SK-N-SH treated with all-trans-retinoic acid at 6 μM for 48 hours (cell line): Measurements from ENCODE around the gene RGS9.

Source experiments
- ATAC-seq: fragments of 200-7000 bp; cut with Tn5 transposase; 3 replicates; pipeline ENCODE4 v1.9.1; 2020; ENCODE audit warnings: mild to moderate bottlenecking, moderate library complexity
- ARNTL ChIP-seq: fragments of 450-650 bp; formaldehyde crosslinking; IDR thresholded peaks from 2 replicates; pipeline ENCODE4 v1.5.0; 2020; ENCODE audit warnings: low read depth, mild to moderate bottlenecking, moderate library complexity, borderline replicate concordance
- BACH2 ChIP-seq: fragments of 250-450 bp; sonication (Bioruptor Pico); IDR thresholded peaks from 2 replicates; pipeline ENCODE4 v1.9.0; 2021; ENCODE audit warnings: mild to moderate bottlenecking, borderline replicate concordance
- CREB5 ChIP-seq: fragments of 250-450 bp; sonication (Bioruptor Pico); IDR thresholded peaks from 2 replicates; pipeline ENCODE4 v1.5.1; 2020; ENCODE audit warnings: low read depth, mild to moderate bottlenecking, moderate library complexity
- ESRRG ChIP-seq: fragments of 250-450 bp; sonication (Bioruptor Pico); IDR thresholded peaks from 2 replicates; pipeline ENCODE4 v1.6.1; 2021; ENCODE audit warnings: mild to moderate bottlenecking
- GLIS3 ChIP-seq: fragments of 250-450 bp; sonication (Bioruptor Pico); IDR thresholded peaks from 2 replicates; pipeline ENCODE4 v1.5.0; 2020; ENCODE audit warnings: mild to moderate bottlenecking, moderate library complexity
- ISL1 ChIP-seq: fragments of 250-450 bp; sonication (Bioruptor Pico); IDR thresholded peaks from 2 replicates; pipeline ENCODE4 v2.1.2; 2022; ENCODE audit warnings: mild to moderate bottlenecking, moderate library complexity
- OSR1 ChIP-seq: fragments of 250-450 bp; sonication (Bioruptor Pico); IDR thresholded peaks from 2 replicates; pipeline ENCODE4 v1.8.0; 2022; ENCODE audit warnings: moderate library complexity, mild to moderate bottlenecking, inconsistent platforms
- POU6F1 ChIP-seq: fragments of 250-450 bp; sonication (Bioruptor Pico); IDR thresholded peaks from 2 replicates; pipeline ENCODE4 v1.8.0; 2021; ENCODE audit warnings: low read depth, mild to moderate bottlenecking, moderate library complexity, borderline replicate concordance
- RARB ChIP-seq: fragments of 250-450 bp; sonication (Bioruptor Pico); IDR thresholded peaks from 2 replicates; pipeline ENCODE4 v1.8.0; 2021; ENCODE audit warnings: mild to moderate bottlenecking, moderate library complexity
- SNAI2 ChIP-seq: fragments of 250-450 bp; sonication (Bioruptor Pico); IDR thresholded peaks from 2 replicates; pipeline ENCODE4 v1.5.0; 2020; ENCODE audit warnings: mild to moderate bottlenecking, moderate library complexity
- TCF4 ChIP-seq: fragments of 250-450 bp; sonication (Bioruptor Pico); IDR thresholded peaks from 2 replicates; pipeline ENCODE4 v1.8.0; 2021; ENCODE audit warnings: mild to moderate bottlenecking, moderate library complexity, borderline replicate concordance
- TOX ChIP-seq: fragments of 250-450 bp; sonication (Bioruptor Pico); IDR thresholded peaks from 2 replicates; pipeline ENCODE4 v1.8.0; 2021; ENCODE audit warnings: mild to moderate bottlenecking, moderate library complexity, borderline replicate concordance
- ZC3H10 ChIP-seq: fragments of 250-450 bp; sonication (Bioruptor Pico); IDR thresholded peaks from 2 replicates; pipeline ENCODE4 v1.5.1; 2021; ENCODE audit warnings: mild to moderate bottlenecking, moderate library complexity
- ZFP30 ChIP-seq: fragments of 450-650 bp; formaldehyde crosslinking; IDR thresholded peaks from 2 replicates; pipeline ENCODE4 v1.5.0; 2022; ENCODE audit warnings: mild to moderate bottlenecking, moderate library complexity
- ZNF565 ChIP-seq: fragments of 450-650 bp; formaldehyde crosslinking; conservative IDR thresholded peaks from 2 replicates; pipeline ENCODE4 v1.5.0; 2020; ENCODE audit warnings: low read depth, mild to moderate bottlenecking, moderate library complexity
- ZNF70 ChIP-seq: fragments of 450-650 bp; formaldehyde crosslinking; IDR thresholded peaks from 2 replicates; pipeline ENCODE4 v1.5.0; 2020; ENCODE audit warnings: mild to moderate bottlenecking, moderate library complexity
- ZNF8 ChIP-seq: fragments of 450-650 bp; formaldehyde crosslinking; IDR thresholded peaks from 2 replicates; pipeline ENCODE4 v1.5.0; 2020; ENCODE audit warnings: mild to moderate bottlenecking, moderate library complexity
- TF ChIP-seq, protein P1 (sequence below): fragments of 250-450 bp; sonication (Bioruptor Pico); IDR thresholded peaks from 2 replicates; pipeline ENCODE4 v1.5.0; 2020; ENCODE audit warnings: mild to moderate bottlenecking, moderate library complexity
- TF ChIP-seq, protein P2 (sequence below): fragments of 250-450 bp; sonication (Bioruptor Pico); IDR thresholded peaks from 2 replicates; pipeline ENCODE4 v1.8.0; 2020; ENCODE audit warnings: mild to moderate bottlenecking, moderate library complexity, borderline replicate concordance
- TF ChIP-seq, protein P3 (sequence below): fragments of 250-450 bp; sonication (Bioruptor Pico); IDR thresholded peaks from 2 replicates; pipeline ENCODE4 v1.5.1; 2021; ENCODE audit warnings: mild to moderate bottlenecking, moderate library complexity

Gene RGS9

DNA sequence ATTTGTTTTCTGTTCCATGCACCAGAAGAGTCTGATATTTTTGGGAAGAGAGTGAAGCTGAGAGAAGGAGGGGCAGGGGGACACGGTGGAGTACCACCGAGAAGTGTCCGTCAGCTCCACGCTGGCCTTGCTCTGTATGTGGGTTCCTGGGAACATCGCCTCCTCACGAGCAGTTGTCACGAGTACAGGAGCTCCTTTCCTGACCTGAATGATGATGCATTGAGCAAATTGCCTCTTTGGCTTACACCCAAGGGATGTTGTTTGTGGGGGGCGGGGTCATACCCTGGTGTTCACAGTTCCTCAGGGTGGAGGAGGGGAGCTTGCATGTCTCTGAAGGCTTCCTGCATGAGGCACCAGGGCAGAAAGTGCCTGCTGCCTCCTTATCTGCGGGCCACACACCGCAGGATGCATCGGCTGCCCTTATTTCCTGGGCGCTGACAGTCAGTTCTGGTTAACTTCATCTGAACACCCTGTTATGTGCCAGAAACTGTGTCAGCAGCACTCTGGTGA, 36.2 kb downstream of the RGS9 start:
- peak; percentile 76 for ATAC-seq
- TF ChIP-seq POU6F1 (no peak), ZFP30 (CRISPR knock-in tag) (no peak), BACH2 (CRISPR knock-in tag) (no peak), TOX (CRISPR knock-in tag) (no peak), OSR1 (CRISPR knock-in tag) (no peak), ZNF70 (CRISPR knock-in tag) (0 out of 2 replicates have a peak, but pooled peaks have one; percentile 18), ZNF8 (CRISPR knock-in tag) (no peak), ARNTL (no peak), CREB5 (CRISPR knock-in tag) (no peak), ESRRG (CRISPR knock-in tag) (no peak), TCF4 (CRISPR knock-in tag) (no peak), GLIS3 (CRISPR knock-in tag) (no peak), SNAI2 (CRISPR knock-in tag) (no peak), ISL1 (peak; percentile 64), ZNF565 (CRISPR knock-in tag) (no peak)
- TF ChIP-seq, protein P1, sequence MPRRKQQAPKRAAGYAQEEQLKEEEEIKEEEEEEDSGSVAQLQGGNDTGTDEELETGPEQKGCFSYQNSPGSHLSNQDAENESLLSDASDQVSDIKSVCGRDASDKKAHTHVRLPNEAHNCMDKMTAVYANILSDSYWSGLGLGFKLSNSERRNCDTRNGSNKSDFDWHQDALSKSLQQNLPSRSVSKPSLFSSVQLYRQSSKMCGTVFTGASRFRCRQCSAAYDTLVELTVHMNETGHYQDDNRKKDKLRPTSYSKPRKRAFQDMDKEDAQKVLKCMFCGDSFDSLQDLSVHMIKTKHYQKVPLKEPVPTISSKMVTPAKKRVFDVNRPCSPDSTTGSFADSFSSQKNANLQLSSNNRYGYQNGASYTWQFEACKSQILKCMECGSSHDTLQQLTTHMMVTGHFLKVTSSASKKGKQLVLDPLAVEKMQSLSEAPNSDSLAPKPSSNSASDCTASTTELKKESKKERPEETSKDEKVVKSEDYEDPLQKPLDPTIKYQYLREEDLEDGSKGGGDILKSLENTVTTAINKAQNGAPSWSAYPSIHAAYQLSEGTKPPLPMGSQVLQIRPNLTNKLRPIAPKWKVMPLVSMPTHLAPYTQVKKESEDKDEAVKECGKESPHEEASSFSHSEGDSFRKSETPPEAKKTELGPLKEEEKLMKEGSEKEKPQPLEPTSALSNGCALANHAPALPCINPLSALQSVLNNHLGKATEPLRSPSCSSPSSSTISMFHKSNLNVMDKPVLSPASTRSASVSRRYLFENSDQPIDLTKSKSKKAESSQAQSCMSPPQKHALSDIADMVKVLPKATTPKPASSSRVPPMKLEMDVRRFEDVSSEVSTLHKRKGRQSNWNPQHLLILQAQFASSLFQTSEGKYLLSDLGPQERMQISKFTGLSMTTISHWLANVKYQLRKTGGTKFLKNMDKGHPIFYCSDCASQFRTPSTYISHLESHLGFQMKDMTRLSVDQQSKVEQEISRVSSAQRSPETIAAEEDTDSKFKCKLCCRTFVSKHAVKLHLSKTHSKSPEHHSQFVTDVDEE (CRISPR knock-in tag): peak; percentile 21; the same call in 1 of the 2 replicates
- TF ChIP-seq, protein P2, sequence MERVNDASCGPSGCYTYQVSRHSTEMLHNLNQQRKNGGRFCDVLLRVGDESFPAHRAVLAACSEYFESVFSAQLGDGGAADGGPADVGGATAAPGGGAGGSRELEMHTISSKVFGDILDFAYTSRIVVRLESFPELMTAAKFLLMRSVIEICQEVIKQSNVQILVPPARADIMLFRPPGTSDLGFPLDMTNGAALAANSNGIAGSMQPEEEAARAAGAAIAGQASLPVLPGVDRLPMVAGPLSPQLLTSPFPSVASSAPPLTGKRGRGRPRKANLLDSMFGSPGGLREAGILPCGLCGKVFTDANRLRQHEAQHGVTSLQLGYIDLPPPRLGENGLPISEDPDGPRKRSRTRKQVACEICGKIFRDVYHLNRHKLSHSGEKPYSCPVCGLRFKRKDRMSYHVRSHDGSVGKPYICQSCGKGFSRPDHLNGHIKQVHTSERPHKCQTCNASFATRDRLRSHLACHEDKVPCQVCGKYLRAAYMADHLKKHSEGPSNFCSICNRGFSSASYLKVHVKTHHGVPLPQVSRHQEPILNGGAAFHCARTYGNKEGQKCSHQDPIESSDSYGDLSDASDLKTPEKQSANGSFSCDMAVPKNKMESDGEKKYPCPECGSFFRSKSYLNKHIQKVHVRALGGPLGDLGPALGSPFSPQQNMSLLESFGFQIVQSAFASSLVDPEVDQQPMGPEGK (CRISPR knock-in tag): no peak

DNA sequence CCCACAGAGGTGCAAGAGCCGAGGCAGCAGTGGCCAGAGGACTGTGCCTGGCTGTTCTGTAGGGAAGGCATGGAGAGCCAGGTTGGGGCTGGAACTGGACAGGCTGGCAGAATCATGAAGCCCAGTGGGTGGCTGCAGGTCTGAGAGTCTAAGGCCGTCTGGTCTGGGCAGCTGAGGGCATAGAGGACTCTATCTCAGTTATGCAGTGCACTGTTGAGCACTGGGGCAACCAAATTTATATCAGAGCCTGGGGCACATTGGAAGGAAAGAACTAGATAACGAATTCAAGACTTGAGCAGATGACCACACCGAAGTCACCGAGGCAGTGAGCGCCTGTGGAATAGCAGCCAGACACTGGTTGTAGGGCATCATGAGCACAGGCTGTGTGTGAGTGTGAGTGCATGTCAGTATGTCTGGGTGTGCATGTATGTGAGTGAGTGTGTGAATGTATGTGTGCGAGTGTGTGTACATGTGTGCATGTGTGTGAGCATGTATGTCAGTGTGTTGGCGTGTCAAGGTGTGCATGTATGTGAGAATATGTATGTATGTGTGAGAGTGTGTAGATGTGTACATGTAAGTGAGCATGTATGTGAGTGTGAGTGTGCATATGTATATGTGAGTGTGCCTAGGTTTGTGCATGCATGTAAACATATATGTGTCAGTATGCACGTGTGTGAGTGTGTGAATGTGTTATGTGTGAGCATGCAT, 37.0 kb downstream of the RGS9 start:
- peak; percentile 49 for ATAC-seq
- TF ChIP-seq ZC3H10 (CRISPR knock-in tag): no peak
- TF ChIP-seq, protein P1 (CRISPR knock-in tag): no peak
- TF ChIP-seq ISL1: no peak
- no peak for TF ChIP-seq ZNF70 (CRISPR knock-in tag)
- TF ChIP-seq TCF4 (CRISPR knock-in tag): no peak

DNA sequence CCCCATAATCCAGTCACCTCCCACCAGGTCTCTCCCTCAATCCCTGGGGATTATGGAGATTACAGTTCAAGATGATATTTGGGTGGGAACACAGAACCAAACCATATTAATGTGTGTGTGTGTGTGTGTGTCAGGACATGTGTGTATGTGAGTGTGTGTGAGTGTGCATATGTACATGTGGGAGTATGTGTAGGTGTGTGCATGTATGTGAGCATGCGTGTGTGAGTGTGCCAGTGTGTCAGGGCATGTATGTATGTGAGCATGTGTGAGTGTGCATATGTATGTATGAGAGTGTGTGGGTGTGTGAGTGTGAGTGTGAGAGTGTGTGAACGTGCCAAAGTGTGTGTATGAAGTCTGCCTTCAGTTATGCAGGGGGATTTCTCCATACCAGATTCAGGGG, 37.8 kb downstream of the RGS9 start:
- no peak for TF ChIP-seq ISL1
- TF ChIP-seq, protein P3, sequence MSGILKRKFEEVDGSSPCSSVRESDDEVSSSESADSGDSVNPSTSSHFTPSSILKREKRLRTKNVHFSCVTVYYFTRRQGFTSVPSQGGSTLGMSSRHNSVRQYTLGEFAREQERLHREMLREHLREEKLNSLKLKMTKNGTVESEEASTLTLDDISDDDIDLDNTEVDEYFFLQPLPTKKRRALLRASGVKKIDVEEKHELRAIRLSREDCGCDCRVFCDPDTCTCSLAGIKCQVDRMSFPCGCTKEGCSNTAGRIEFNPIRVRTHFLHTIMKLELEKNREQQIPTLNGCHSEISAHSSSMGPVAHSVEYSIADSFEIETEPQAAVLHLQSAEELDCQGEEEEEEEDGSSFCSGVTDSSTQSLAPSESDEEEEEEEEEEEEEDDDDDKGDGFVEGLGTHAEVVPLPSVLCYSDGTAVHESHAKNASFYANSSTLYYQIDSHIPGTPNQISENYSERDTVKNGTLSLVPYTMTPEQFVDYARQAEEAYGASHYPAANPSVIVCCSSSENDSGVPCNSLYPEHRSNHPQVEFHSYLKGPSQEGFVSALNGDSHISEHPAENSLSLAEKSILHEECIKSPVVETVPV (CRISPR knock-in tag): no peak
- no peak for TF ChIP-seq RARB (CRISPR knock-in tag)
- TF ChIP-seq ZFP30 (CRISPR knock-in tag): no peak
- TF ChIP-seq ZNF8 (CRISPR knock-in tag): no peak
- TF ChIP-seq ZC3H10 (CRISPR knock-in tag): no peak
- no peak for ATAC-seq
